HG03095 (cell line): ENCODE measurements around the gene CFD.
"Not testable (repeated sequence)": the region's sequence is repeated elsewhere in the genome, so short reads cannot be mapped to it uniquely, and the experiment has no call there.

Experiments used
- ATAC-seq: cut with Tn5 transposase; IDR thresholded peaks from one replicate; pipeline ENCODE4 v1.9.1; 2021; ENCODE audit warnings: moderate library complexity; ENCODE audit not compliant: unreplicated experiment

The CFD gene

DNA sequence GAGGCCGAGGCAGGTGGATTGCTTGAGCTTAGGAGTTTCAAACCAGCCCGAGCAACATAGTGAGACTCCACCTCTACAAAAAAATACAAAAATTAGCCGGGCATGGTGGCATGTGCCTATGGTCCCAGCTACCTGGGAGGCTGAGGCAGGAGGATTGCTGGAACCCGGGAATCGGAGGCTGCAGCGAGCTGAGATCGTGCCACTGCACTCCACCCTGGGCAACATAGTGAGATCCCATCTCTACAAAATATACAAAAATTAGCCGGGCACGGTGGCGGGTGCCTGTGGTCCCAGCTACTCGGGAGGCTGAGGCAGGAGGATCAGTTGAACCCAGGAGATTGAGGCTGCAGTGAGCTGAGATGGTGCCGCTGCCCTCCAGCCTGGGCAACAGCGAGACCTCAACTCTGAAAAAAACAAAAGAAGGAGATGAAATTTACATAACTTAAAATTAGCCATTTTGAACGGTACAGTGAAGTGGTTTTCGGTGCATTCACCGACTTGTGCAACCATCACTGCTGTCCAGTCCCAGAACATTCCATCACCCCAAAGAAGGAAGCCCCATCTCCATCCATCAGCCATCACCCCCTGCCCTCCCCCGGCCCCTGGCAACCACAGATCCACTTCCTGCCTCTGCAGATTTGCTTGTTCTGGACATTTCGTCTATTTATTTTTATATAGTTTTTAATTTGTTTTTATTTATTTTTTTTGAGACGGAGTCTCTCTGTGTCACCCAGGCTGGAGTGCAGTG lies 33.4 kb upstream of the CFD start:
- ATAC-seq, result no peak

DNA sequence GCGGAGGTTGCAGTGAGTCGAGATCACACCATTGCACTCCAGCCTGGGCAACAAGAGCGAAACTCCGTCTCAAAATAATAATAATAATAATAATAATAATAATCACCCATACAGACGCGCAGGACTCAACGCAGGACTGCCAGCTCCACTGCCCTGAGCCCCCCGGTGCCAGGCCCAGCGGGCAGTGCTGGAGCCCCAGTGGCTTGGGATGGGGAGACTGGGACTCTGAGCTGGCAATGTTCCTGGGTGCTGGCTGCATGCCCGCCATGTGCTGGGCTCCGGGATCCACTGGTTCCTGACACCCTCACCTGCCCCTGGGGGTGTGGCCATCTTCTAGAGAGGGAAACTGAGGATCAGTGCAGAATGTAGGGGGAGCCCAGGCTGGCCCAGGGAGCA lies 32.2 kb upstream of the CFD start:
- no peak for ATAC-seq

DNA sequence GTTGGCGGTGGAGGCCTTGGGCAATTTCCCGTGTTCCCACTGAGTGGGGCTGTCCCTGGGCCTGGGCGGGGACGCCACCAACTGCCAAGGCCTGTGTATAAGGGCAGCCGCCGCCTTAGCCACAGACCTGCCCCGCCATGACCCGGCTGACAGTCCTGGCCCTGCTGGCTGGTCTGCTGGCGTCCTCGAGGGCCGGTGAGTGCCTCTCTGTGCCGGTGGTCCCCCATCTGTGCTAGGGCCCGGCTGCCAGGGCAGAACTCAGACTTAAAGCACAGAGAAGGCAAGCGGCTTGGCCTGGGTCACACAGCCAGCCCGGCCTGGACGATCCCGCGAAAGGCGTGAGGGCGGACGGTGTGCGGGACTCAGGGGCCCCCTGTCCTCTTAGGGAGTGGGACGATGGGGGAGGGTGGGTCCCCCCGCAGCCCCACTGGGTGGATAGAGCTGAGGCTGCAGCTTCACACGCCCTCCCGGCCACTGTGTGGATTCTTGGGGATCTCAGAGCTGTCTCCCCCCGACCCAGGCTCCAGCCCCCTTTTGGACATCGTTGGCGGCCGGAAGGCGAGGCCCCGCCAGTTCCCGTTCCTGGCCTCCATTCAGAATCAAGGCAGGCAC lies 31.6 kb upstream of the CFD start, which contains the start of gene AZU1:
AZU1 (plus strand) TSS at position 128 of the 612 bp plus-strand sequence; CDS start at position 138, 10 bp downstream.
- no peak for ATAC-seq

DNA sequence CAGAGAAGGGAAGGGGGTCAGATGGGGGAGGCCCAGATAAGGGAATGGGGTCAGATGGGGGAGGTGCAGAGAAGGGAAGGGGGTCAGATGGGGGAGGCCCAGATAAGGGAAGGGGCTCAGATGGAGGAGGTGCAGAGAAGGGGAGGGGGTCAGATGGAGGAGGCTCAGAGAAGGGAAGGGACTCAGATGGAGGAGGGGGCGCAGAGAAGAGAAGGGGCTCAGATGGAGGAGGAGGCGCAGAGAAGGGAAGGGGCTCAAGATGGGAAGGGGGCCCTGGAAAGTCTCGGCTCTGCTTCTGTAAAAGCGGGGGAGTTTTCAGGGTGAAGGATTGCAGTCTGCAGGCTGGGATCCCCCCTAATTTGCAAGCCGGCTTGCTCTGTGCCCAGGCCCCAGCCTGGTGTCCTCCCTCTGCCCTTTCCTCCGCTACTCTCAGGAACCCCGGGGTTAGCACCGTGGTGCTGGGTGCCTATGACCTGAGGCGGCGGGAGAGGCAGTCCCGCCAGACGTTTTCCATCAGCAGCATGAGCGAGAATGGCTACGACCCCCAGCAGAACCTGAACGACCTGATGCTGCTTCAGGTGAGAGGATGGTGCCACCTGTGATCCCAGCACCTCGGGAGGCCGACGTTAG lies 30.2 kb upstream of the CFD start:
- no peak for ATAC-seq

DNA sequence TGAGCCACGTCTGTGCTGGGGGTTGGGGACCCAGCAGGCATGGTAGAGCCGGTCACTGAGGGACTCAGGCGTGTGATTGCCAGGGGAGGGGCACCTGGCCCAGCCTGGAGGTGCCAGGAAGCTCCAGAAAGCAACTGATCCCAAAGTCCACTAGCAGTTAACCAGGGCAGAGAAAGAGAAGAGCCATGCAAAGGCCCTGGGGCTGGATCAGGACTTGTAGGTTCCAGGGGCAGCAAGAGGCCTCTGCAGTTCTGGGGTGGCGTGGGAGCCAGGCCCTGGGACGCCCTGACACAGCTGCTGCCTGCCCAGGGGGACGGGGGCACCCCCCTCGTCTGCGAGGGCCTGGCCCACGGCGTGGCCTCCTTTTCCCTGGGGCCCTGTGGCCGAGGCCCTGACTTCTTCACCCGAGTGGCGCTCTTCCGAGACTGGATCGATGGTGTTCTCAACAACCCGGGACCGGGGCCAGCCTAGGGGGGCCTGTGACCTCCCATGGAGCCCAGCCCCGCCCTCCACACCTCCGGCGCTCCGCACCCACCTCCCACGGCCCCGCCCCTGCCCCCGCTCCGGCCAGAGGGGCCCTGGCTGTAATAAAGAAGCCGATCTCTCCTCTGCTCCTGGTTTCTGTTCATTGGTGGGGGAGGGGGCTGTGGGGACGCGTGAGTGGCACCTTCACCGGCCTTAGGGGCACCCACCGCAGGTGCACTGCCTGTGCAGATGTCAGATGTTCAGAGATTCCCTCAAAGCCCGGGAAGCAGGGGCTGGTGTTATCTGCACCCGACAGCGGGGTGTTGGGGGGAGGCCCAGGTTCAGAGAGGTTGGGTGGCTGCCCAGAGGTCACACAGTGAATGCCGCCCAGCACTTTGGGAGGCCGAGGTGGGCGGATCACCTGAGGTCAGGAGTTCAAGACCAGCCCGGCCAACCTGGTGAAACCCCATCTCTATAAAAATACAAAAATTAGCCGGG lies 27.8 kb upstream of the CFD start:
- no peak for ATAC-seq

DNA sequence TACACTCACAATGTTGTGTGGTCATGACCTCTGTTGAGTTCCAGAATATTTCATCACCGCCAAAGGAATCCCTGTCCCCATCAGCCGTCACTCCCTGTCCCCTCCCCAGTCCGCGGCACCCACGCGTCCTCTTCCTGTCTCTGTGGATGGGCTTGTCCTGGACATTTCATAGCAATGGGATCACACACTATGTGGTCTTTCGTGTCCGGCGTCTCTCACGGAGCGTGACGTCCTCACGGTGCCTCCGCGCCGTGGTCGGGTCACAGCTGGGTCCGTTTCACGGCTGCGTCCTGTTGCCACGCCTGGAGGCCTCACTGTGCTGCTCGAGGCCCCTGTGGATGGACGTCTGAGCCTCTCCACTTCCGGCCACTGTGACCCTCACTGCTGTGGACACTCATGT lies 25.2 kb upstream of the CFD start:
- no peak for ATAC-seq

DNA sequence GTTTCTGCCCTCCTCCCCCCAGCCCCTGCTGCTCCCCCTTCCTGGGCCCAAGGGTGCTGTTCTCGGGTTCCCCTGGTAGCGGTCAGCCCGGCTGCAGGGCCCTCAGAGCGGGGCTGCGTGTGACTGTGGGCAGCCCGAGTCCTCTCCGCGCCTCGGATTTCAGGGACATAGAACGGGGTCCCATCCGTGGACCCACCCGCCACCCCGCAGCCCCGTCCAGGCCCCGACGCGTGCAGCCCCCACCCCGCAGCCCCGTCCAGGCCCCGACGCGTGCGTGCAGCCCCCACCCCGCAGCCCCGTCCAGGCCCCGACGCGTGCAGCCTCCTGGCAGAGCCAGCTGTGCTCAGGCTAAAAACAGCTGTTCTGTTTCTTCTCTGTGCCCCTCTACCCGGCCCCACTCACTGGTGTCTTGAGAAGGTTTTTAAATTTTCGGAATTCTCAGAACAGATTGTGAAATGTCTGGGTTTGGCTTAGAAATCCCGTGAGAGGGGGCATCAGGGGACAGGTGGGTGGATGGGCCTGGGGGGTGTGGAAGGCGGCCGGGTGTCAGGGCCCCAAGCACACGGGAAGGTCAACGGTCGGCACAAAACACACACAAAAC lies 24.2 kb upstream of the CFD start:
- ATAC-seq, result no peak

DNA sequence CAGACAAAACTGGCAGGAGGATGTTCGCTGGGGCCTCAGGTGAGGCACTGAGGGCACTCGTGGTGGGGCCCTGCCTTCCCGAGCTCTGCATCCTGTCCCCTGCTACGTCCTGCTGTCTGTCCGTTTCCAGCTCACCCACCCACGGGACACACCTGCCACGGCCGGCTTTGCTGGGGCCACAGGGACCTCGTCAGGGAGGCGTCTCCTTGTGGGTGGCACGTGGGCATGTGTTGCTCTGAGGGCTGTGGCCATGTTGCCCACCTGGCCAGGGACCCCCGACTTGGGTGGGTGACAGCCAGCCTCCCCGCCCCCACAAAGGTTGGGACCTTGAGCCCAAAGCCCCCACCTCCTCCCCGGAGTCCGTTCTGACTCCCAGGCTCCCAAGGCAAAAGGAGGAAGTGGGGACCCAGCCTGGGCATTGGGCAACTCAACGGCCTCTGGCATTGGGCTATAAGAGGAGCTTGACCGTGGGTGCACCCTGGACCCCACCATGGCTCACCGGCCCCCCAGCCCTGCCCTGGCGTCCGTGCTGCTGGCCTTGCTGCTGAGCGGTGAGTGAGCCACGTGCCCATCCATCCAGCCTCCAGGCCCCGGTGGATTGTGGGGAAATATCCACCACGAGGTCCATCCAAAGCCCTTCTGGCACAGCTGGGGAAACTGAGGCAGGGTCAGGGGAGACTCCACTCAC lies 18.8 kb upstream of the CFD start, which contains the start of gene PRTN3:
PRTN3 (plus strand) TSS at position 481 of the 688 bp plus-strand sequence; CDS start at position 491, 10 bp downstream.
- ATAC-seq, result no peak

DNA sequence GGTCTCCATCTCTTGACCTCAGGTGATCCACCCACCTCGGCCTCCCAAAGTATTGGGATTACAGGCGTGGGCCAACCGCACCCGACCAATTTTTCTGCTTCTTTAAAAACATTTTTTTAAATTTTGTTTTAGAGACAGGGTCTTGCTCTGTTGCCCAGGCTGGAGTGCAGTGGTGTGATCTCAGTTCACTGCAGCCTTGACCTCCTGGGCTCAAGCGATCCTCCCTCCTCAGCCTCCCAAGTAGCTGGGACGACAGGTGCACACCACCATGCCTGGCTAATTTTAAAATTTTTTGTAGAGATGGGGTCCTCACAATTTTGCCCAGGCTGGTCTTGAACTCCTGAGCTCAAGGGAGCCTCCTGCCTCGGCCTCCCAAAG lies 16.7 kb upstream of the CFD start:
- ATAC-seq, result not testable (repeated sequence)

DNA sequence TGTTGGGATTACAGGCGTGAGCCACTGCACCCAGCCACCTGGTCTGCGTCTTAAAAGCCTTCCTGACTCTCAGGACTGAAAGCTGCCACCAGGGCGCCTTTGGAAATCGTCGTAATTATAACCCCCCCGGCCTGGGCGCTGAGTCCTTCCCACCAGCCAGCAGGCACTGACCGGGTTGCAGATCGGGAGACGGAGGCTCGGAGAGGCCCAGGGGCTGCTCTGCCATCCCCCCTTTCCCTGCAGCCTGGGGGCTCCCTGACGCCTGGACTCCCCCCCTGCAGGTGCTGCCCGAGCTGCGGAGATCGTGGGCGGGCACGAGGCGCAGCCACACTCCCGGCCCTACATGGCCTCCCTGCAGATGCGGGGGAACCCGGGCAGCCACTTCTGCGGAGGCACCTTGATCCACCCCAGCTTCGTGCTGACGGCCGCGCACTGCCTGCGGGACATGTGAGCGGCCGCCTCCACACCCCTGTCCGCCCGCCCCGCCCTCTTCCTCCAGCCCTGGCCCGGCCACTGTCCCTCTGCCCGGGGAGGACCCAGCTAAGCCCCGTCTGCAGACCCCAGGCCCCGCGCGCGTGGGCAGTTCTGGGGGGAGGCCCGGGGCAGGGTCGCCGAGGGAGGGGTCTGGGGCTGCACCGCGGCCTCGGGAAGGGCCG lies 16.2 kb upstream of the CFD start:
- no peak for ATAC-seq

DNA sequence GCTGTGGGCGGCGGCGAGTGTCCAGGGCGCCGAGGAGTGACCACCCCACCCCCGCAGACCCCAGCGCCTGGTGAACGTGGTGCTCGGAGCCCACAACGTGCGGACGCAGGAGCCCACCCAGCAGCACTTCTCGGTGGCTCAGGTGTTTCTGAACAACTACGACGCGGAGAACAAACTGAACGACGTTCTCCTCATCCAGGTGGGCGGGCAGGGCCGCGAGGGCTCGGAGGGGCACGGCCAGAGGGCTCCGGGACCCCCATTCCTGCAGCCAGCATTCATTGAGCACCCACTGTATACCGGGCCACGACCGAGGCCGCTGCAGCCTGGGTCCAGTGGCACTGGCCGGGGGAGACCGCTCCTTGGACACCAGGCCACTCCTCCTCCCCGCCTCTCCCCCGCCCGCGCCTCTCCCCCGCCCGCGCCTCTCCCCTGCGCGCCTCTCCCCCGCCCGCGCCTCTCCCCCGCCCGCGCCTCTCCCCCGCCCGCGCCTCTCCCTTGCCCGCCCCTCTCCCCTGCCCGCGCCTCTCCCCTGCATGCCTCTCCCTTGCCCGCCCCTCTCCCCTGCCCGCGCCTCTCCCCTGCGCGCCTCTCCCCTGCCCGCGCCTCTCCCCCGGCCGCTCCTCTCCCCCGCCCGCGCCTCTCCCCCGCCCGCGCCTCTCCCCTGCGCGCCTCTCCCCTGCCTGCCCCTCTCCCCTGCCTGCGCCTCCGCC lies 15.5 kb upstream of the CFD start:
- ATAC-seq, result no peak

DNA sequence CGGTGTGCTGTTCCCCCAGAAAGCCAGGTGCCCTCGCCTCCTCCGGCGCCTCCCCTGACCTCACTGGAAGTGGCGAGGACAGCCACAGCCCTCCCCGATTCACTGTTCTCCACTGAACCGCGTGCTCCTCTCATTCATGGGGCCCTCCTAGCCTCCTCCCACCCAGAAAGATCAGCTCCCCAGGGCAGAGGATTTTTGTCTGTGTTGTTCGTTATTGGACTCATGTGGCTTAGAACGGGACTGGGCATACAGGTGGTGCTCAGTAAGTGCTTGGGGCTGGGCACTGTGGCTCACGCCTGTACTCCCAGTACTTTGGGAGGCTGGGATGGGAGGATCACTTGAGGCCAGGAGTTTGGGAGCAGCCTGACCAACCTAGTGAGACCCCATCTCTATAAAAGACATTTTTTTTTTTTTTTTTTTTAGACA lies 14.9 kb upstream of the CFD start:
- ATAC-seq, result no peak

DNA sequence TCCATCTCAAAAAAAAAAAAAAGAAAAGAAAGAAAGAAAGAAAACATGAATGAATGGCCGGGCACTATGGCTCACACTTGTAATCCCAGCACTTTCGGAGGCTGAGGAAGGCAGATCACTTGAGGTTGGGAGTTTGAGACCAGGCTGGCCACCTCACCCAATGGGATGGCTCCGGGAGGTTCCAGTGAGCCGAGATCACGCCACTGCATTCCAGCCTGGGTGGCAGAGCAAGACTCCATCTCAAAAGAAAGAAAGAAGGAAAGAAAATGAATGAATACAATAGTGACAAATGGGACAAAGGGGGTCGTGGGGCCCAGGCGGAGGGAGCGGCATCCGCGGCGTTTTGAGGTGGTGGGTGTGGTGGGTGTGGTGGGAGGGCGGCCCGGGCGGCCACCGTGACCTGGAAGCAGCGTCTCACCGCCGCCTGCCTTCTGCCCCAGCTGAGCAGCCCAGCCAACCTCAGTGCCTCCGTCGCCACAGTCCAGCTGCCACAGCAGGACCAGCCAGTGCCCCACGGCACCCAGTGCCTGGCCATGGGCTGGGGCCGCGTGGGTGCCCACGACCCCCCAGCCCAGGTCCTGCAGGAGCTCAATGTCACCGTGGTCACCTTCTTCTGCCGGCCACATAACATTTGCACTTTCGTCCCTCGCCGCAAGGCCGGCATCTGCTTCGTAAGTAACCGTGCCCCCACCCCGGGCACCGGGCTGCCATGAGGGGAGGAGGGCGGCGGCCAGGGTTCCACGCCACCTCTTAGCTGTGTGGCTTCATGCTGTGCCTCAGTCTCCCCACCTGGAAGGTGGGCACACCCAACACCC lies 13.6 kb upstream of the CFD start:
- ATAC-seq, result no peak

DNA sequence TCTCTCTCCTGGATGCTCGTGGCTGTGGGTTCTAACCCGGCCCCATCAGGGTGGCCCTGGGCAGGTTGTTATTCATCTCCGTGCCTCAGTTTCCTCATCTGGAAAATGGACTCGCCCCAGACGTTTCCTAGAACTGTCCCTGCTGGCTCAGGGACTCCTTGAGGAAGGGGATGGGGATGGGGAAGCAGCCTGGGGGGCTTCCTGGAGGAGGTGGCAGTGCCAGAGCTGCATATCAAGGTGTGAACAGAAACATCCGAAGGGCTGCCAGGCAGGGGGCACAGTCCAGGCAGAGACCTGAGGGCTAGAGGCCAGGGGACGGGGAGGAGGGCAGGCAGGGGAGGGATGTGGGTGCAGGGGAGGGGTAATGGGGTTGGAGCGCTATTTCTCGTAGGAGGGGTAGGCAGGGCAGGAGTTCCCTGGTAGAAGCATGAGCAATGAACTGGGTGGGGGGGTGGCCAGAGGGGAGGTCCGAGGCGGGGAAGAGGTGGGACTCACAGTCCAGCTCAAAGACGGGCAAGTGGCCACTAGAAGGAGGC lies 11.0 kb upstream of the CFD start:
- no peak for ATAC-seq

DNA sequence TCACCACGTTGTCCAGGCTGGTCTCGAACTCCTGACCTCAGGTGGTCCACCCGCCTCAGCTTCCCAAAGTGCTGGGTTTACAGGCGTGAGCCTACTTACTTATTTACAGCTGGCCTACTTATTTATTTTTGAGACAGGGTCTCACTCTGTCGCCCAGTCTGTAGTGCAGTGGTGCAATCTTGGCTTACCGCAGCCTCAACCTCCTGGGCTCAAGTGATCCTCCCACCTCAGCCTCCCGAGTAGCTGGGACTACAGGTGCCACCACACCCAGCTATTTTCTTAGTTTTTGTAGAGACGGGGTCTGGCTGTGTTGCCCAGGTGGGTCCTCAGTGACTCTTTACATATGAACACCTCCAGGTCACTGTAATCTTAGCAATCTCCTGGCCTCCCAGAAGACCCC lies 10.3 kb upstream of the CFD start:
- not testable (repeated sequence) for ATAC-seq

DNA sequence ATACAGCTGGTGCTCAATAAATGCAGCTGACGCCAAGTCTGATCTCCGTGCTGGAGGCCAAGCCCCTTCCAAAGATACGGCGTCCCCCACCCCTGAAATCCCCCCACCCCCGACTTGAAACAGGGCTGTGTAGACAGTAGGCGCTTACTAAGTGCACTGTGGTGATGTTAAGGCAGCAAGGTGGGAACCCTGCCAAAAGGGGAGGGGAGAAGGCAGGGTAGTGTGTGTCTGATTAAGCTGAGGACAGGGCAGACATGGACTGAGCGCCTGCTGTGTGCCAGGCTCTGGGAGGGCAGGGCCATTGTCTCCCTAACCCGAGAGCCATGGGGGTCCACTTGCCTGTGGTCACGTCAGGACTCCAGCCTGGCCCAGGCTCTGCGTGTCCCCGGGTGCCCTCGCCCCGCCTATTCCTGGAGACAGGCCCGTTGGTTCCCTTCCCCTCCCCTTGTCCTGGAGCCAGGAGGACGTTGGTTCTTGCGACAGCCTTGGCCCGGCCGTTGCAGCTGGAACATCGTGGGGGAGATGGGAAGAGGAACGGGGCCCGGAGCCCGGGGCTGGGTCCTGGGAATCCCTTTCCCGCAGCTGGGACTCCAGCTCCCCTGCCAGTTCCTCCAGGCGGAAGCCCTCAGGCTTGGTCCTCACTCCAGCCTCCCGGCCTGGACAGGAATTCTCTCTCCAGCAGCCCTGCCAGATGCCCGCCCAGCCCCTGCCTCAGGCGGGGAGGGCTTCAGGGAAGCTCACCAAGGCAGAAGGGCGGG lies 9.1 kb upstream of the CFD start:
- ATAC-seq, result no peak

DNA sequence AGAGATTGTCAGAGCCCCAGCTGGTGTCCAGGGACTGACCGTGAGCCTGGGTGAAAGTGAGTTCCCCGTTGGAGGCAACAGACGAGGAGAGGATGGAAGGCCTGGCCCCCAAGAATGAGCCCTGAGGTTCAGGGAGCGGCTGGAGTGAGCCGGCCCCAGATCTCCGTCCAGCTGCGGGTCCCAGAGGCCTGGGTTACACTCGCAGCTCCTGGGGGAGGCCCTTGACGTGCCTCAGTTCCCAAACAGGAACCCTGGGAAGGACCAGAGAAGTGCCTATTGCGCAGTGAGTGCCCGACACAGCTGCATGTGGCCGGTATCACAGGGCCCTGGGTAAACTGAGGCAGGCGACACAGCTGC lies 8.5 kb upstream of the CFD start:
- ATAC-seq, result no peak
